Measurements from ENCODE around the gene DCST2.
A peak's percentile ranks its signal among the peaks of the same experiment; 100 is the strongest.

Gene DCST2

GRCh38 chr1:155073377-155074242 is 40.0 kb upstream of the DCST2 start:
- Histone ChIP-seq H3K4me1 (ENCODE audit: insufficient read depth, low read length) (peaks cover 21% of the 10 kb centered on the region), H3K9ac (ENCODE audit: low read depth, low read length) (no peak overlapping the region), H3K9me3 (ENCODE audit: control insufficient read depth, insufficient read depth, low read length) (no peaks in the 10 kb centered on the region), H3K36me3 (ENCODE audit: insufficient read depth, low read length) (no peaks in the 10 kb centered on the region)

- peaks cover 21% of the 10 kb centered on the region for H3K4me1 ChIP-seq (ENCODE audit: insufficient read depth, low read length)
- no peak overlapping the region for H3K9ac ChIP-seq (ENCODE audit: low read depth, low read length)
- H3K36me3 ChIP-seq (ENCODE audit: insufficient read depth, low read length), result no peaks in the 10 kb centered on the region
- H3K9me3 ChIP-seq (ENCODE audit: control insufficient read depth, insufficient read depth, low read length), result no peaks in the 10 kb centered on the region
Measured at GRCh38 chr1:155072531-155073289, 39.1 kb upstream of the DCST2 start.

- no peaks in the 10 kb centered on the region for H3K36me3 ChIP-seq (ENCODE audit: insufficient read depth, low read length)
- H3K9ac ChIP-seq (ENCODE audit: low read depth, low read length), result peak overlapping the region; percentile 51; the same call in 1 of the 2 replicates
- peaks cover 21% of the 10 kb centered on the region for H3K4me1 ChIP-seq (ENCODE audit: insufficient read depth, low read length)
- H3K9me3 ChIP-seq (ENCODE audit: control insufficient read depth, insufficient read depth, low read length), result no peaks in the 10 kb centered on the region
Measured at GRCh38 chr1:155071701-155072100, 38.1 kb upstream of the DCST2 start.

- H3K4me1 ChIP-seq (ENCODE audit: insufficient read depth, low read length), result peaks cover 21% of the 10 kb centered on the region
- H3K36me3 ChIP-seq (ENCODE audit: insufficient read depth, low read length), result no peaks in the 10 kb centered on the region
- H3K9ac ChIP-seq (ENCODE audit: low read depth, low read length), result peak overlapping the region; percentile 51; the same call in 1 of the 2 replicates
- H3K9me3 ChIP-seq (ENCODE audit: control insufficient read depth, insufficient read depth, low read length), result no peaks in the 10 kb centered on the region
Measured at GRCh38 chr1:155070721-155071569, 37.4 kb upstream of the DCST2 start.

GRCh38 chr1:155070158-155070621 is 36.6 kb upstream of the DCST2 start:
- Histone ChIP-seq H3K9ac (ENCODE audit: low read depth, low read length) (peak overlapping the region; percentile 51; the same call in 1 of the 2 replicates), H3K4me1 (ENCODE audit: insufficient read depth, low read length) (peaks cover 21% of the 10 kb centered on the region), H3K36me3 (ENCODE audit: insufficient read depth, low read length) (no peaks in the 10 kb centered on the region), H3K9me3 (ENCODE audit: control insufficient read depth, insufficient read depth, low read length) (no peaks in the 10 kb centered on the region)

- no peaks in the 10 kb centered on the region for H3K36me3 ChIP-seq (ENCODE audit: insufficient read depth, low read length)
- no peaks in the 10 kb centered on the region for H3K9me3 ChIP-seq (ENCODE audit: control insufficient read depth, insufficient read depth, low read length)
- H3K9ac ChIP-seq (ENCODE audit: low read depth, low read length), result no peak overlapping the region
- H3K4me1 ChIP-seq (ENCODE audit: insufficient read depth, low read length), result peaks cover 21% of the 10 kb centered on the region
Measured at GRCh38 chr1:155069551-155070157, 36.1 kb upstream of the DCST2 start.

GRCh38 chr1:155068599-155068998 is 35.0 kb upstream of the DCST2 start:
- Histone ChIP-seq H3K4me1 (ENCODE audit: insufficient read depth, low read length) (peaks cover 19% of the 10 kb centered on the region), H3K9me3 (ENCODE audit: control insufficient read depth, insufficient read depth, low read length) (no peaks in the 10 kb centered on the region), H3K36me3 (ENCODE audit: insufficient read depth, low read length) (no peaks in the 10 kb centered on the region), H3K9ac (ENCODE audit: low read depth, low read length) (no peak overlapping the region)

- H3K9me3 ChIP-seq (ENCODE audit: control insufficient read depth, insufficient read depth, low read length), result no peaks in the 10 kb centered on the region
- H3K36me3 ChIP-seq (ENCODE audit: insufficient read depth, low read length), result no peaks in the 10 kb centered on the region
- H3K9ac ChIP-seq (ENCODE audit: low read depth, low read length), result no peak overlapping the region
- peaks cover 4% of the 10 kb centered on the region; the same call in 1 of the 2 replicates for H3K4me1 ChIP-seq (ENCODE audit: insufficient read depth, low read length)
Measured at GRCh38 chr1:155066777-155067176, 33.2 kb upstream of the DCST2 start.

GRCh38 chr1:155064832-155065429 is 31.4 kb upstream of the DCST2 start:
- Histone ChIP-seq H3K36me3 (ENCODE audit: insufficient read depth, low read length) (no peaks in the 10 kb centered on the region), H3K9me3 (ENCODE audit: control insufficient read depth, insufficient read depth, low read length) (no peaks in the 10 kb centered on the region), H3K9ac (ENCODE audit: low read depth, low read length) (no peak overlapping the region), H3K4me1 (ENCODE audit: insufficient read depth, low read length) (no peaks in the 10 kb centered on the region; the same call in 1 of the 2 replicates)

- Histone ChIP-seq H3K9me3 (ENCODE audit: control insufficient read depth, insufficient read depth, low read length) (no peaks in the 10 kb centered on the region), H3K4me1 (ENCODE audit: insufficient read depth, low read length) (no peaks in the 10 kb centered on the region; the same call in 1 of the 2 replicates), H3K36me3 (ENCODE audit: insufficient read depth, low read length) (no peaks in the 10 kb centered on the region), H3K9ac (ENCODE audit: low read depth, low read length) (peak overlapping the region; percentile 92)
Measured at GRCh38 chr1:155064111-155064831, 30.7 kb upstream of the DCST2 start.

GRCh38 chr1:155063550-155064110 is 30.0 kb upstream of the DCST2 start, which contains the start of gene EFNA4:
TSS of gene EFNA4 (plus strand) at chr1:155063740. CDS start at chr1:155063824, 84 bp downstream.
- Histone ChIP-seq H3K9me3 (ENCODE audit: control insufficient read depth, insufficient read depth, low read length) (no peaks in the 10 kb centered on the region), H3K9ac (ENCODE audit: low read depth, low read length) (peak within 1 kb of the TSS; percentile 92), H3K36me3 (ENCODE audit: insufficient read depth, low read length) (no peaks in the 10 kb centered on the region), H3K4me1 (ENCODE audit: insufficient read depth, low read length) (no peaks in the 10 kb centered on the region; the same call in 1 of the 2 replicates)

GRCh38 chr1:155062702-155063411 is 29.3 kb upstream of the DCST2 start:
- Histone ChIP-seq H3K9ac (ENCODE audit: low read depth, low read length) (peak overlapping the region; percentile 92; the same call in 1 of the 2 replicates), H3K9me3 (ENCODE audit: control insufficient read depth, insufficient read depth, low read length) (no peaks in the 10 kb centered on the region), H3K36me3 (ENCODE audit: insufficient read depth, low read length) (no peaks in the 10 kb centered on the region; the same call in 1 of the 2 replicates), H3K4me1 (ENCODE audit: insufficient read depth, low read length) (no peaks in the 10 kb centered on the region)

All from ES-I3 (cell line).